Small intestine (tissue), 7 donors: ENCODE results near the gene WAPL. TPM values are rescaled to one million over a fixed set of nuclear protein-coding genes. Genes with fewer than 3 reads are reported as not detected.

Experiments used
- DNase-seq, 2 donors: peaks; one replicate each; pipeline versions ENCODE4 v3.0.0 to v3.0.0-alpha.2; 2013
- FAIRE-seq: peaks from 2 replicates; lab custom pipeline; 2012; peaks lifted over from hg19 to GRCh38; lab: Jason Lieb, UNC
- H3K27ac ChIP-seq, 3 donors: one replicate each; pipeline ENCODE4 v1.5.1; 2013; ENCODE audit warnings: low read length in 2 of 3, mild to moderate bottlenecking in 2 of 3, control low read depth in 1 of 3, inconsistent platforms in 1 of 3, low read depth in 1 of 3, moderate library complexity in 1 of 3
- H3K27me3 ChIP-seq, 3 donors: one replicate each; pipeline ENCODE4 v1.6.1; 2013; ENCODE audit warnings: low read length in 3 of 3, inconsistent platforms in 1 of 3; ENCODE audit not compliant: control insufficient read depth in 3 of 3, insufficient read depth in 3 of 3
- H3K36me3 ChIP-seq, 3 donors: one replicate each; pipeline ENCODE4 v1.6.1; 2013; ENCODE audit warnings: low read length in 3 of 3, inconsistent platforms in 1 of 3, low read depth in 1 of 3, mild to moderate bottlenecking in 1 of 3, moderate library complexity in 1 of 3; ENCODE audit not compliant: control insufficient read depth in 3 of 3, insufficient read depth in 2 of 3
- H3K4me1 ChIP-seq, 3 donors: one replicate each; pipeline ENCODE4 v1.6.1; 2013; ENCODE audit warnings: low read length in 2 of 3, inconsistent platforms in 1 of 3, low read depth in 1 of 3, mild to moderate bottlenecking in 1 of 3, moderate library complexity in 1 of 3; ENCODE audit not compliant: control insufficient read depth in 3 of 3, insufficient read depth in 2 of 3
- H3K4me3 ChIP-seq, 3 donors: one replicate each; pipeline ENCODE4 v1.5.1; 2013; ENCODE audit warnings: low read length in 3 of 3, control low read depth in 1 of 3, inconsistent platforms in 1 of 3, low read depth in 1 of 3, mild to moderate bottlenecking in 1 of 3, moderate library complexity in 1 of 3
- H3K9me3 ChIP-seq, 2 donors: one replicate each; pipeline ENCODE4 v1.6.1; 2013; ENCODE audit warnings: low read depth in 1 of 2, low read length in 1 of 2; ENCODE audit not compliant: control insufficient read depth in 2 of 2, insufficient read depth in 1 of 2
- WGBS, 3 donors: extraction: QIAGEN DNeasy Blood & Tissue Kit; methylation state at CpG; one replicate each; pipeline ENCODE4 v1.1.7; 2013; 5-methylcytosine and 5-hydroxymethylcytosine counted together
- polyA plus RNA-seq, 4 donors: library from polyadenylated mRNA; stranded (reverse) in 3 of 4; unstranded in 1 of 4; fragments of 200-250 nt in 3 of 4; fragments of 120-200 nt in 1 of 4; gene quantifications; one replicate each; pipeline versions ENCODE4 v1.2.1 to v1.2.3, GENCODE V29; 2013
- donor health status: healthy with polysubstance abuse.
- donor health status: control.
- donor health status: control.
- donor health status: Bipolar disorder and iron deficiency.
- donor health status: healthy.

Gene WAPL
- polyA plus RNA-seq, 4 donors = 15.7 to 35.5 (median 18.4) TPM

GRCh38 chr10:86410542-86411124, 111.0 kb downstream of the WAPL start:
- peaks cover 0 to 7% of the 10 kb centered on the region in 2 donors for H3K9me3 ChIP-seq
- FAIRE-seq (peak; percentile 19), DNase-seq (peak; percentile 78 to 91)
- peaks cover under 1 to 41% (median 5%) of the 10 kb centered on the region in 3 donors for H3K4me1 ChIP-seq
- H3K27me3 ChIP-seq = no peaks in the 10 kb centered on the region
- H3K36me3 ChIP-seq = no peaks in the 10 kb centered on the region
- WGBS, 3 donors = 34 to 65% (median 39%) methylated on average over 4 of the region's 4 CpGs
- H3K27ac ChIP-seq = peak overlapping the region; percentile 65 to 85 (median 84)
- no peak overlapping the region for H3K4me3 ChIP-seq

GRCh38 chr10:86409183-86409582, 112.4 kb downstream of the WAPL start:
- WGBS, 3 donors = 70 to 76% (median 75%) methylated on average over 1 of the region's 1 CpG
- Histone ChIP-seq H3K36me3 (no peaks in the 10 kb centered on the region), H3K9me3 (peaks cover 0 to 7% of the 10 kb centered on the region in 2 donors), H3K4me3 (no peak overlapping the region), H3K27me3 (no peaks in the 10 kb centered on the region), H3K4me1 (peaks cover 0 to 37% (median 3%) of the 10 kb centered on the region in 3 donors), H3K27ac (no peak overlapping the region)
- FAIRE-seq (no peak), DNase-seq (no peak)

- no peaks in the 10 kb centered on the region for H3K9me3 ChIP-seq
- peak overlapping the region in 1 of 3 donors; percentile 98 for H3K27ac ChIP-seq
- peaks cover 0 to 5% (median 0%) of the 10 kb centered on the region in 3 donors for H3K27me3 ChIP-seq
- WGBS, 3 donors = 64 to 69% (median 67%) methylated on average over 6 of the region's 6 CpGs
- no peak overlapping the region for H3K4me3 ChIP-seq
- no peaks in the 10 kb centered on the region for H3K36me3 ChIP-seq
- H3K4me1 ChIP-seq = peaks cover 0 to 24% (median 7%) of the 10 kb centered on the region in 3 donors
- FAIRE-seq (no peak), DNase-seq (no peak)
Observed at GRCh38 chr10:86403183-86403797, 118.3 kb downstream of the WAPL start.

GRCh38 chr10:86402283-86402941, 119.2 kb downstream of the WAPL start:
- Histone ChIP-seq H3K4me1 (peaks cover 0 to 24% (median 7%) of the 10 kb centered on the region in 3 donors), H3K27me3 (peaks cover 0 to 5% (median 0%) of the 10 kb centered on the region in 3 donors), H3K27ac (peak overlapping the region; percentile 13 to 98 (median 19)), H3K36me3 (no peaks in the 10 kb centered on the region), H3K4me3 (no peak overlapping the region), H3K9me3 (no peaks in the 10 kb centered on the region)
- DNase-seq (peak; percentile 37 to 48), FAIRE-seq (no peak)
- WGBS, 3 donors = 12 to 31% (median 17%) methylated on average over 18 of the region's 18 CpGs

- DNase-seq (peak in 1 of 2 donors; percentile 61), FAIRE-seq (no peak)
- peak overlapping the region; percentile 96 to 98 (median 98) for H3K27ac ChIP-seq
- H3K4me1 ChIP-seq = peaks cover 0 to 24% (median 7%) of the 10 kb centered on the region in 3 donors
- H3K36me3 ChIP-seq = no peaks in the 10 kb centered on the region
- no peaks in the 10 kb centered on the region for H3K9me3 ChIP-seq
- 5 to 12% (median 10%) methylated on average over 26 to 27 of the region's 27 CpGs for WGBS, 3 donors
- peaks cover 0 to 5% (median 0%) of the 10 kb centered on the region in 3 donors for H3K27me3 ChIP-seq
- H3K4me3 ChIP-seq = peak overlapping the region in 2 of 3 donors; percentile 68 to 76
Observed at GRCh38 chr10:86401588-86402282, 119.9 kb downstream of the WAPL start.

- DNase-seq (peak; percentile 79 to 87), FAIRE-seq (no peak)
- H3K9me3 ChIP-seq = no peaks in the 10 kb centered on the region
- peak overlapping the region; percentile 65 to 76 (median 68) for H3K4me3 ChIP-seq
- H3K27me3 ChIP-seq = peaks cover 0 to 5% (median 0%) of the 10 kb centered on the region in 3 donors
- peaks cover 0 to 24% (median 7%) of the 10 kb centered on the region in 3 donors for H3K4me1 ChIP-seq
- peak overlapping the region; percentile 96 to 98 (median 98) for H3K27ac ChIP-seq
- no peaks in the 10 kb centered on the region for H3K36me3 ChIP-seq
- WGBS, 3 donors = 0 to 1% (median 1%) methylated on average over 63 to 76 of the region's 76 CpGs
Observed at GRCh38 chr10:86400705-86401587, 120.6 kb downstream of the WAPL start.

- Histone ChIP-seq H3K36me3 (no peaks in the 10 kb centered on the region), H3K27ac (peak overlapping the region; percentile 96 to 98 (median 98)), H3K4me3 (peak overlapping the region; percentile 65 to 76 (median 68)), H3K27me3 (peaks cover 0 to 5% (median 0%) of the 10 kb centered on the region in 3 donors), H3K9me3 (no peaks in the 10 kb centered on the region), H3K4me1 (peaks cover 0 to 24% (median 7%) of the 10 kb centered on the region in 3 donors)
- FAIRE-seq (no peak), DNase-seq (peak; percentile 97 to 99)
- 0 to 1% (median 0%) methylated on average over 62 to 90 of the region's 90 CpGs for WGBS, 3 donors
Observed at GRCh38 chr10:86399879-86400704, 121.5 kb downstream of the WAPL start.
